ENCODE results near the gene PGP.

DNA sequence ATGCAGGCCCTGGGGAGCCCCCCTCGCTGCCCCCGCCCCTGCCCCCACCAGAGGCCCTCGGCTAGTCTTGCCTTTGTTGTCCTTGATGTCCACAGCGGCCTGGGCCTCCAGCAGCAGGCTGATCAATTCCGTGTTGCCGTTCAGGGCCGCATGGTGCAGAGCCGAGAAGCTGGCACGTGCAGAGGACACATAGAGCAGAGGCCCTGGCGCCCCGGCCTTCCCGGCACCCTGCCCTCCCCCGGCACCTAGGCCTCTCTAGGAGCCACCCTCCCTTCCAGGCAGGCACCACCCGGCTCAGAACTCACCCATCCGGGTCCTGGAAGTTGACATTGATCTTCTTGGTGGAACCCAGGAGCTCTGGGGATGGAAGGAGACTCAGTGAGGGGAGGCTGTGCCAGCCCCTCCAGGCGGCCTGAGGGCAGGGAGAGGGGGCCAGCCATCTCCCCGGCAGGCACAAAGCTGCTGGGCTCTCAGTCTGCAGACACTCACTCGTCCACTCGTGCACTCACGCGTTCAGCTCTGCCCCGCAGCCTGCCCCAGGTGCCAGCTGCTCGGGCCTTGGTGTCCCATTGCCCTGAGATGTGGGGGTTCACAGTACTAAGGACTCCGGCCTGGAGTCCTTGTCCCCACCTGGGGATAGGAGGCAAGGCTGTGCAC is 24.5 kb downstream of the PGP start:
- TF ChIP-seq, protein P1, sequence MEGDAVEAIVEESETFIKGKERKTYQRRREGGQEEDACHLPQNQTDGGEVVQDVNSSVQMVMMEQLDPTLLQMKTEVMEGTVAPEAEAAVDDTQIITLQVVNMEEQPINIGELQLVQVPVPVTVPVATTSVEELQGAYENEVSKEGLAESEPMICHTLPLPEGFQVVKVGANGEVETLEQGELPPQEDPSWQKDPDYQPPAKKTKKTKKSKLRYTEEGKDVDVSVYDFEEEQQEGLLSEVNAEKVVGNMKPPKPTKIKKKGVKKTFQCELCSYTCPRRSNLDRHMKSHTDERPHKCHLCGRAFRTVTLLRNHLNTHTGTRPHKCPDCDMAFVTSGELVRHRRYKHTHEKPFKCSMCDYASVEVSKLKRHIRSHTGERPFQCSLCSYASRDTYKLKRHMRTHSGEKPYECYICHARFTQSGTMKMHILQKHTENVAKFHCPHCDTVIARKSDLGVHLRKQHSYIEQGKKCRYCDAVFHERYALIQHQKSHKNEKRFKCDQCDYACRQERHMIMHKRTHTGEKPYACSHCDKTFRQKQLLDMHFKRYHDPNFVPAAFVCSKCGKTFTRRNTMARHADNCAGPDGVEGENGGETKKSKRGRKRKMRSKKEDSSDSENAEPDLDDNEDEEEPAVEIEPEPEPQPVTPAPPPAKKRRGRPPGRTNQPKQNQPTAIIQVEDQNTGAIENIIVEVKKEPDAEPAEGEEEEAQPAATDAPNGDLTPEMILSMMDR (IDR thresholded peaks at IDR 0.05): no peak
- no peak for TF ChIP-seq POLR2A (IDR thresholded peaks at IDR 0.05)

Data from uterus (tissue), 2 donors.